GM12865 (cell line): ENCODE results near the gene PAPOLG.
A peak's percentile ranks its signal among the peaks of the same experiment; 100 is the strongest.

Experiments
- DNase-seq: peaks from one replicate; pipeline ENCODE4 v3.0.0; 2010; ENCODE audit warnings: low read depth
- H3K4me3 ChIP-seq: 2 replicates; pipeline ENCODE4 v1.5.1; 2011; ENCODE audit warnings: mild to moderate bottlenecking, low read depth, low read length, control low read depth
- CTCF ChIP-seq: IDR thresholded peaks from 2 replicates; pipeline ENCODE4 v1.5.1; 2011; ENCODE audit warnings: low read length, control low read depth, low read depth, inconsistent platforms; ENCODE audit not compliant: insufficient read depth; ENCODE audit errors: missing control alignments

Gene PAPOLG

DNA sequence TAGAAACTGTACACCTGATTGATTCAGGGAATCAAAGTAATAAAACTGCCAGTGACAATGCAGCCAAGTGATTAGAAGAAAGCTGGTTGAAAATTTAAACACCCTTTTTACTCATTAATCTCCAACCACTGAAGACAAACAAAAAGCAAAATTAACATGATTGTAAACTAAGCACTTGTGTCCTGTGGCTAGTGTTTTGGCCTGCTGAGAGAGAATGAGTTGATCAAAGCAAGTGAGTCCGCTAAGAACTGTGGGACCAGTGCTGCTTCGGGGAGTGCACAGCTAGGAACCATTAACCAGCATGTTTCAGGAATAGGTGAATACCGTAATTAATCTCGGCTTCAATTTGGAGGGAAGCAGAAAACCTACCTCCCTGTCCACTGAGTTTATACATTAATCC lies 13.6 kb upstream of the PAPOLG start:
- H3K4me3 ChIP-seq, result no peak overlapping the region
- DNase-seq, result no peak
- TF ChIP-seq CTCF, result no peak

DNA sequence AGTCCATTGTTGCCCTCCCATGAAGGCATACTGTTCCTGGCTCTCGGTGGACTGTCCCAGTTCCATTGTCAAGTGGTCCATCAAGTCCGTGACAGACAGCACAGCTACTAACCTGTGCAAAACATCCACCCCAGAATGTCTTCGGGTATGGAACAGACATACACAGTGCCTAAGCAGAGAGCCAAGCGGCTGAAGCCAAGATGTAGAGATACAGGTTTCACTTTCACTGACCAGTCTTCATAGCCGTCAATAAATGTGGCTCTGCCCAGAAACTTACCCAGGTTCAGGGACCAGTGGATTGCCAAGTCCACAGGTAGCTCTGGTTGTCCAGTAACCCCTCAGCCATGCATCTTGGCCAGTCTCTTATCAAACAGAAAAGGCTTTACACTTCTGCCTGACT lies 10.7 kb upstream of the PAPOLG start:
- no peak for DNase-seq
- no peak overlapping the region for H3K4me3 ChIP-seq
- TF ChIP-seq CTCF, result no peak

- H3K4me3 ChIP-seq, result no peak overlapping the region
- DNase-seq, result peak; percentile 15
- TF ChIP-seq CTCF, result no peak
These were observed 10.3 kb upstream of the PAPOLG start for GRCh38 chr2:60745761-60746160.

DNA sequence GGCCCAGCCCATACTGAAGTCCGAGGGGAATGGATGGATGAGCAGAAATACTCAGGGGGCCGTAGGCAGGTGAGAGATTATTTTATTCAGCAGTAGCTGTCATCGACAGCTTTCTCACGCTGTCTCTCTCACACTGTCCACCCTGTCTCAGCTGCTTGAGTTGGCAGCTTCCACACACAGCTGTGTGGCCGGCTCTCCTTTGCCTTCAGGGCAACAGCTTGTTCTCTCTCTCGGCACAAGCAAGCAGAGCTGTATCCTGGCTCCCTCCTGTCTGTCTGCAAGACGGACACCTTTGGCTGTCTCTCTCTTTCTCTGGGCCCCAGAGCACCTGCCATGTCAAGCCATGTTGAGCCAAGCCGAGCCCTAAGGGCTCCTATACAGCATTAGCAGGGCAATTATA lies 9.8 kb upstream of the PAPOLG start:
- no peak overlapping the region for H3K4me3 ChIP-seq
- no peak for DNase-seq
- TF ChIP-seq CTCF, result no peak

GRCh38 chr2:60759654-60760053 lies 3.6 kb downstream of the PAPOLG start:
- DNase-seq, result no peak
- TF ChIP-seq CTCF, result no peak
- no peak overlapping the region for H3K4me3 ChIP-seq

- no peak for DNase-seq
- TF ChIP-seq CTCF, result no peak
- no peak overlapping the region for H3K4me3 ChIP-seq
These were observed 8.9 kb downstream of the PAPOLG start for GRCh38 chr2:60764736-60765534.

DNA sequence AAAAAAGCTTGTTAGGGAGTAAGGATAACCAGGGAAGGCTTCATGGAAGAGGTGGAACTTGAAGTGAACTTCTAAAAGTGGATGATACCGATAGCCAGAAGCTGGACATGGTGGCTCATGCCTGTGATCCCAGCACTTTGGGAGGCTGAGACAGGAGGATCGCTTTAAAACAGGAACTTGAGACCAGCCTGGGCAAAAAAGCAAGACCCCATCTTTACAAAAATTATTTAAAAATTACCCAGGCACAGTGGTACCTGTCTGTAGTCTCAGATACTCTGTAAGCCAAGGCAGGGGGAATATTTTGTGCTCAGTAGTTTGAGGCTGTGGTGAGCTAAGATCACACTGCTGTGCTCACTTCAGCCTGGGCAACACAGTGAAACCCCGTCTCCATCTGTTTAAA lies 10.2 kb downstream of the PAPOLG start:
- DNase-seq, result no peak
- no peak for TF ChIP-seq CTCF
- H3K4me3 ChIP-seq, result no peak overlapping the region
